ENCODE data around the gene DCLRE1C. TPM values are rescaled to one million over a fixed set of nuclear protein-coding genes. Genes with fewer than 3 reads are reported as not detected.

The DCLRE1C gene
- total RNA-seq, 2 experiments from 2014 or later, result 50.2 to 81.3 TPM

DNA sequence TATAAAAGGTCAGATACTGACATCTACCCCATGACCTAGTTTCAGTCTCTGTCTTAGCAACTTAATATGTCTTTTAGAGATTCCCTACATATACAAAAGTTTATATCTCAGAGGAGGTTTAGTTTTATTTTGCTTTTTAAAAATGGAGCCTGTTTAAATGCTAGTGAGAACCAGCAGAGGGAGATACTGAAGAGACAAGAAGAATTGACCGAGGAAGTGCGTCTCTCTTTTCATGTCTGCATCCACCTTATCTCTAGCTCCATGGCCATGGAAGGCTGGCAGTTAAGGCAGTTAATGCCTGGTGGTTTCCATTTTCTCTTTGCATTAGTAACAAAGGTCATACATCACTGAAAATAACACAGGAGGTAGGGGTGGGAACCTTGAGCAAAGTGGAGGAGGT lies 64.6 kb downstream of the DCLRE1C start:
- no TSS peak for BruUV-seq (replicated peaks)
- Histone ChIP-seq H3K36me3 (ENCODE audit: insufficient read depth, low read length) (peaks cover 87% of the 10 kb centered on the region), H2AFZ (ENCODE audit: low read length) (no peak overlapping the region), H3K9me2 (ENCODE audit: insufficient read depth, low read length) (no peaks in the 10 kb centered on the region), H3K9me3 (ENCODE audit: low read length) (0 out of 2 replicates have a peak, but pooled peaks cover 5% of the 10 kb centered on the region), H4K20me1 (ENCODE audit: insufficient read depth, low read length) (peaks cover 23% of the 10 kb centered on the region), H3K27ac (ENCODE audit: low read depth, low read length, poor library complexity, severe bottlenecking) (no peak overlapping the region), H3K4me3 (ENCODE audit: low read depth, low read length, poor library complexity, severe bottlenecking) (no peak overlapping the region), H3K4me2 (ENCODE audit: low read length) (no peak overlapping the region), H3K79me2 (ENCODE audit: insufficient read depth, low read depth, low read length) (peaks cover 92% of the 10 kb centered on the region), H3K4me1 (ENCODE audit: insufficient read depth, low read length, poor library complexity, severe bottlenecking) (no peaks in the 10 kb centered on the region)
- ChIA-PET POLR2A (interaction anchor here (0.5 to 1.9 kb wide), 4 partner anchors 8 to 400 kb away, joined by 3 to 12 read pairs (median 4); partner anchors contain the start of gene SUV39H2), CTCF (ENCODE audit: unreplicated experiment) (interaction anchor here (0.6 kb wide), 1 partner anchor 14 kb away, joined by 3 read pairs; no protein-coding TSS in a partner anchor)
- DNase-seq (ENCODE audit: low spot score), result no peak
- TF ChIP-seq CTCF (conservative IDR thresholded peaks at IDR 0.05; ENCODE audit: low read length) (peak; percentile 63), EZH2phosphoT487 (IDR thresholded peaks at IDR 0.05; ENCODE audit: borderline replicate concordance, low read depth, low read length) (no peak)
- intact Hi-C loops (cut with micrococcal nuclease; ENCODE audit: unreplicated experiment), result no loop called here

DNA sequence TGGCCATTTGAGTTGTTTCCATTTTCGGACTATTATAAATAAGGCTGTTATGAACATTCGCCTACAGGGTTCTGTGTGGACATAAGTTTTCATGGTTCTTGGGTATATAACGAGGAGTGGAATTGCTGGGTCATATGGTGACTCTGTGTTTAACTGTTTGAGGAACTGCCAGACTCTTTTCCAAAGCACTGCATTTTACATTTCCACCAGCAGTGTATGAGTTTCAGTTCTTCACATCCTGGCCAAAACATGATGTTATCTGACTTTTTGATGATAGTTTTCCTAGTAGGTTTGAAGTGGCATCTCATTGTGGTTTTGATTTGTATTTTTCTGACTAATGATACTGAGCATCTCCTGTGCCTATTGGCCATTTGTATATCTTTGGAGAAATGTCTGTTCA lies 69.8 kb downstream of the DCLRE1C start:
- Histone ChIP-seq H3K4me3 (ENCODE audit: low read depth, low read length, poor library complexity, severe bottlenecking) (no peak overlapping the region), H3K79me2 (ENCODE audit: insufficient read depth, low read depth, low read length) (peaks cover 93% of the 10 kb centered on the region), H3K36me3 (ENCODE audit: insufficient read depth, low read length) (peaks cover 76% of the 10 kb centered on the region), H3K4me2 (ENCODE audit: low read length) (no peak overlapping the region), H3K27ac (ENCODE audit: low read depth, low read length, poor library complexity, severe bottlenecking) (no peak overlapping the region), H3K4me1 (ENCODE audit: insufficient read depth, low read length, poor library complexity, severe bottlenecking) (peaks cover 25% of the 10 kb centered on the region), H4K20me1 (ENCODE audit: insufficient read depth, low read length) (peaks cover 22% of the 10 kb centered on the region; the same call in 1 of the 2 replicates), H3K9me3 (ENCODE audit: low read length) (no peaks in the 10 kb centered on the region), H3K9me2 (ENCODE audit: insufficient read depth, low read length) (no peaks in the 10 kb centered on the region), H2AFZ (ENCODE audit: low read length) (no peak overlapping the region)
- DNase-seq (ENCODE audit: low spot score), result no peak
- BruUV-seq (replicated peaks), result no TSS peak
- ChIA-PET POLR2A (no interaction called here), CTCF (ENCODE audit: unreplicated experiment) (no interaction called here)
- intact Hi-C loops (cut with micrococcal nuclease; ENCODE audit: unreplicated experiment), result no loop called here
- TF ChIP-seq EZH2phosphoT487 (IDR thresholded peaks at IDR 0.05; ENCODE audit: borderline replicate concordance, low read depth, low read length), result no peak
- TF ChIP-seq CTCF (conservative IDR thresholded peaks at IDR 0.05; ENCODE audit: low read length), result no peak

- peak overlapping the region; percentile 61 for H3K27ac ChIP-seq (ENCODE audit: low read depth, low read length, poor library complexity, severe bottlenecking)
- no peaks in the 10 kb centered on the region for H3K9me2 ChIP-seq (ENCODE audit: insufficient read depth, low read length)
- H3K4me1 ChIP-seq (ENCODE audit: insufficient read depth, low read length, poor library complexity, severe bottlenecking), result peaks cover 42% of the 10 kb centered on the region
- peaks cover 18% of the 10 kb centered on the region; the same call in 1 of the 2 replicates for H4K20me1 ChIP-seq (ENCODE audit: insufficient read depth, low read length)
- POLR2A ChIA-PET, result interaction anchor here (0.9 to 4.0 kb wide), 7 partner anchors 10 to 131 kb away, joined by 3 to 23 read pairs (median 4); partner anchors contain the start of genes DCLRE1C and MEIG1
- peaks cover 82% of the 10 kb centered on the region for H3K79me2 ChIP-seq (ENCODE audit: insufficient read depth, low read depth, low read length)
- H3K4me3 ChIP-seq (ENCODE audit: low read depth, low read length, poor library complexity, severe bottlenecking), result peak overlapping the region; percentile 88
- no peak overlapping the region for H2AFZ ChIP-seq (ENCODE audit: low read length)
- intact Hi-C loops (cut with micrococcal nuclease; ENCODE audit: unreplicated experiment), result no loop called here
- no peak for DNase-seq (ENCODE audit: low spot score)
- H3K9me3 ChIP-seq (ENCODE audit: low read length), result no peaks in the 10 kb centered on the region
- H3K4me2 ChIP-seq (ENCODE audit: low read length), result peak overlapping the region; percentile 92
- CTCF ChIA-PET (ENCODE audit: unreplicated experiment), result no interaction called here
- H3K36me3 ChIP-seq (ENCODE audit: insufficient read depth, low read length), result peaks cover 52% of the 10 kb centered on the region
- no TSS peak for BruUV-seq (replicated peaks)
- TF ChIP-seq CTCF (conservative IDR thresholded peaks at IDR 0.05; ENCODE audit: low read length) (no peak), EZH2phosphoT487 (IDR thresholded peaks at IDR 0.05; ENCODE audit: borderline replicate concordance, low read depth, low read length) (no peak)
These were observed 73.7 kb downstream of the DCLRE1C start for GRCh38 chr10:14880229-14880628.

Data from OCI-LY7 (cell line).